HuH-7 (cell line): Measurements from ENCODE around the gene TMPRSS4.
"Not testable (repeated sequence)": the region's sequence is repeated elsewhere in the genome, so short reads cannot be mapped to it uniquely, and the experiment has no call there.

Experiments used
- DNase-seq: peaks from one replicate; pipeline ENCODE4 v3.0.0; 2011; ENCODE audit warnings: low spot score

Gene TMPRSS4

DNA sequence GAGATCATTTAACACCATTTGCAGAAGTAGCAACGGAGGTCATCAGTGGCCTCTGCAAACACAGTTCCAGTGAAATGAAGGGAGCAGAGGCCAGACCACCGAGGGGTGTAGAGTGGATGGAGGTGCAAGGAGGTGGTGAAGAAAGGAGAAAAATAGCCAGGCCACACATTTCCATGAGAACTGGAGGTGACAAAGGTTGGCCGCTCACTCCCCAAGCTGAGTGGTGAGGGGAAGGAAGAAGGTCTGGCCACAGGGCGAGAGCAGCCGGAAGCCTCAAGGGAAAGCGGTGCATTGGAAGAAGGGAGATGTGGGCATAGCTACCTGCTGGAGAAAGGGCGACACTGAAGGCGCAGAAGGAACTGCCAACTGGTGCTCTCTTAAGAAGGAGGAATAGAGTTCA is 20.1 kb upstream of the TMPRSS4 start:
- no peak for DNase-seq

DNA sequence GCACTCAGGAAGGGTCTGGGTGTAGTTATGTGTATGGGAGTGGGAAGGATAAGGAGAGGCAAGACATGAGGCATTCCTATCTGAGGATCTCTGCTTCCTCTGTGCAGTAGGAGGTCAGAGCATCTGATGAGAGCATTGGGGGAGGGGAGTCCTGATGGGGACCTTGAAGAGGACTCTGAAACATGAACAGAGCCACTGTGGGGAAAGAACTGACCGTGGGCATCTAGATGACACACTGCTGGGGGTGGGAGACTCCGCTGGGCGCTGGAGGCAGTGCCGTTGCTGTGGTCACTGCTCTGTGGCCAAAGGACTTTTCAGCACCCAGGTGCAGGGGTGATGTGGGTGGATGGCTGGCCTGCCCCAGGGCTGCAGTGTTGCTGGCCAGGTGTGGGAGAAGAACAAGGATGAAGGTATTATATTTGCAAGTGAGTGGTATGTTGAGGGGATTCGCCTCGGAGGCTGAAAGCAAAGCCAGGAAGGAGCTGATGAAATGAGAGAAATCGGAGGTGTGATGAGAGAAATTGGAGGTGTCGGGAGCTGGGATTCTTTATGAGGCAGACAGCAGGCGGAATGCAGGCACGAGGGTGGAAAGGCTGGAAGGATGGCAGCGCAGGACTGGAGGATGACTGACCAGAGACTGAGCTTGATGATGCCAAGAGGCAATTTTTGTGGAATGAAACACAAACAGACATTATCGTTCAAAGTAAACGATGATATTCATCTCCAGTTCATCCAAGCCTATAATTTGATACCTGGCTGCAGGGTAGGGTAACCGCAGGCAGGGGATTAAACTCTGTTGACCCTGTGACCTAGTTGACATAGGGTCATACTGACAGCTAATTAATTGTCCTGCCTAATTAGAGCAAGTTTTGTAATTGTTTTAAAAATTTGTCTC is 19.4 kb upstream of the TMPRSS4 start:
- no peak for DNase-seq

DNA sequence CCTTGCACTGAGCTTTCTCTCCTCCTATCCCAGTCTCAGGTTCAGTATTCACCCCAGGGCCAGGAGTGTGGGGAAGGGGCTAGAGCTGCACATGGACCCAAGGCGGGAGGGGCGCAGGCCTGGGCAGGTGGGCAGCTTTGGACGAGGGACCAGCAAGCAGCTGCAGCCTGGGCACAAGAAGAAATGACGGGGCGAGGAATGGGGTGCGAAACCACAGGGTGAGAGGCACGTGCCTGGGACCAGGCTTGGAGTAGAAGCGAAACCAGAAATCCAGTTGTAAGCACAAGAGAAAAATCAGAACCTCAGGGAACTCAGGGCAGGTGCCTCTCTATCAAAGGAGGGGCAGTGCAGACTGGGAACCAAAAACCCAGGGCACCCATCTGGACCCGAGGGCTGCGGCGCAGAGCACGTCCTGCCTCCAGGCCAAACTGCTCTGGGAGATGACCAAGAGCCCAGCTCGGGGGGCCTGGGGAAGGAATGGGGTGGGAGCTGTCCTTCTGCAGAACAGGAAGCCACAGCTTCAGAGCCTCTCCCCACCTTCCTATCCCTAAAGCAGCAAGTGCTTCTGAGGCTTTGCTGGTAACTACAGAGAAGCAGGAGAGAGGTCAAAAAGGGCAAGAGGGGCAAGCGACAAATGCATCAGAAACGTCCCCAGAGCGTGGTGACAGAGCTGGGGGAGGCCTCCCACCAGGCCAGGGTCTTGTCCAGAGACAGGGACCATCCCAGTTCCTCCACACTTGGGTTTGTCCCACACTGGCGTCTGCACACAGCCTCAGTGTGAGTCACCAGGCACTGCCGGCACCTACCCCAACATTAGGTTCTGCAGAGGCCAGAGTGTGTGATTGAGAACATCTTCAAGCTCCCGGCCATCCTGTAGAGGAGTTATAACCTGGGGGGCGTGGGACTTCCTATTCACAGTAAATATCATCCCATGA is 18.3 kb upstream of the TMPRSS4 start:
- DNase-seq = no peak

DNA sequence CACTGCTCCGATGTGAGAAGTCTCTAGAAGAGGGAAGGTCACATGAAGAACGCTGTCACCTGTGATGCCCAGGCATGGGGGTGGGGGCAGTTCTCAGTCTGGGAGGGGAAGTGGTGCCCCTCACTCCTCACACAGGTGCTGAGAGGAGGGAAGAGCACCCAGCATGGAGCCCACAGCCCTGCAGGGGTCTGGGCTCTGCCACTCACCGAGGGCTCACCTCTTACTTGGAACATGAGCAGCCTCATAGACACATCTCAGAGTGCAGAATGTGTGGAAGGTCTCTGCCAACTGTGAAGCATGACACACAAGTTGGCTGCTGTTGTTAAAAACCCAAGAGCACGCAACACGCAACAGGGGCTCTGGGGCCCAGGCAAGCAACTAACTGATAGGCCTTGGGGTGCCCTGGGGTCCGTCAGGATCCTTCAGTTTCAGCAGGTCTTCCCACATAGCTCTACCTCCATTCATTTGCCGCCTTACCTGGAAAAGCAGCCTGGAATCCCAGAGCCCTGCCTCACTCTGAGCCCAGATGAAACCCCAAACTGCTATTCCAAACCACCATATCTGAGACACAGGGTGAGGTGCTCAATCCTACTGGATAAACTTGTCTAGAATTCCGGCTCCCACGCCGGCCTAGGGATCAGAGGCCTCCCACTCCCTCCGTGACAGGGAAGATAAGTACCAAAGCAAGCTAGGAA is 17.5 kb upstream of the TMPRSS4 start:
- DNase-seq = no peak

DNA sequence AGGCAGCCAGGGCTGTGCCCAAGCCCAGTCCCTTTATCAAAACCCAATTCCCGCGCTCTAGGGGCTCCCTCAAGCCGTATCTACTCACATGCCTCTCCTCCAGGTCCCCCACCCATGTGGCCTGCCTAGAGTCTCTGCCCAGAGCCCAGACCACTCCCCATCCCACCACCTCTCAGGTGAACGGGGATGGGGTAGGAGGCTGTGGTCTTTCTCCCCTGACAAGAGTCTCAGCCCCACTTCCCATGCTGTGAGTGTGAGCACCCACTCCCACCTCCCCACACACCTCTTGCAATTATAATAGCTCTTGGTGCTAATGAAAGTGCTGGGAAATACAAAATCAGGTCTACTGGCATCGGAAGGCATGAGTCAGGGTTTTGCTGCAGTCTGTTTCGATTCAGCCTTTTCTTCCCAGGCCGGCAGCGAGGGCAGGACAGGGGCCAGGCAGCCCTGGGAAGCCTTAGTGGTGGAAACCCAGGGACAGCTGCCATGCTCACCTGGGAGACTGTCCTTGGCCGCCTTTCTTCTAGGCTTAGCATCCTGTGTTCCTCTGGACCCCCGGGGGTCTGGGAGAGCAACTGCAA is 16.7 kb upstream of the TMPRSS4 start:
- DNase-seq = no peak

DNA sequence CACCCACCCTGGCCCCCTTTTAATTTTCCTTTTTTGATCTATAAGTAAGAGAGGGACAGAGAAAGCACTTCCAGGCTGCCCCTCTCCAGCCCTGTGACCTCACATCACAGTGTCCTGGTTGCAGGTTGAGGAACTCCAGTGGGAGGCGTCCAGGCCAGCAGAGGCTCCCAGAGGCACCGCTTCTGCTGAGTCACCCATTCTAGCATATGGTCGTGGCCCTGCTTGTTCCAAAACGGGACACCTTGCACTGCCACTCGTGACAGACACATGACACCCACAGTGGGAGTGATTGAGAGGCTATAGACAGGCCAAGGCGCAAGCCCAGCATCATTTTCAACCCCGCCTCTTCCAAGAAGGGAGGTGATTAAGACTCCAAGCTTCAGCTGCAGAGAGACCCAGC is 16.0 kb upstream of the TMPRSS4 start:
- no peak for DNase-seq

DNA sequence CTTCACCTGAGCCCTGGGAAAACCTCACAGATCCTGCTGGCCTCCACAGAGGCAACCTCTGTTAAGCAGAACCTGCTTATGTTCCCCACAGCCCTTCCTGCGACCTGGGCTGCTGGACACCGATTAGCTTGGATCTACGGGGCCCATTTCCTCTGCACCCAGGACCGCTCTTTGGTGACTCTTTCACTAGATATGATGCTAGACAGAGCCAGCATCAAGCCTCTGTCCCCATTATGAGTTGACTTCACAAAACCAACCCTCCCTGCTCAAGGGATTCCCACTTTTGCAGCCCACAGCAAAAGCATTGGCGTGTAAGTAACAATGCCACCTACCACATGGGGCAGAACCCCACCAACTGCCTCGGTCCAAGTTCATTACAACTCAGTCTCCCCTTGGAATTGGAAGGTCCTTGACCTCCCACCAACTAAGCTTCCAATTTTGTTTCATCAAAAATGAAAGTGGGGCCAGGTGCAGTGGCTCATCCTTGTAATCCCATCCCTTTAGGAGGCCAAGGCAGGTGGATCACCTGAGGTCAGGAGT is 15.2 kb upstream of the TMPRSS4 start:
- DNase-seq = no peak

DNA sequence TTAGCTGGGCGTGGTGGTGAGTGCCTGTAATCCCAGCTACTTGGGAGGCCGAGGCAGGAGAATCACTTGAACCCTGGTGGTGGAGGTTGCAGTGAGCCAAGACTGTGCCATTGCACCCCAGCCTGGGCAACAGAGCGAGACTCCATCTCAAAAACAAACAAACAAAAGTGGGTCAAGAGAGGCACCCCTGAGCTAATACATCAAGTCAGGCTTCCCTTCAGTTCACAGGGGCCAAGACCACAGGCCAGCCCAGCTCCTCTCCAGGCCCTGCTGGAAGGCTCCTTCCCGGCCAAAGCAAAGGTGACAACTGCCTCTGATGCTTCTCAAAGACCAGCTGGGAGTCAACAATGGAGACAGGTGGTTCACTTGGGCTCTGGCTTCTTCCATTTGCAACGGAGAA is 14.7 kb upstream of the TMPRSS4 start:
- not testable (repeated sequence) for DNase-seq

DNA sequence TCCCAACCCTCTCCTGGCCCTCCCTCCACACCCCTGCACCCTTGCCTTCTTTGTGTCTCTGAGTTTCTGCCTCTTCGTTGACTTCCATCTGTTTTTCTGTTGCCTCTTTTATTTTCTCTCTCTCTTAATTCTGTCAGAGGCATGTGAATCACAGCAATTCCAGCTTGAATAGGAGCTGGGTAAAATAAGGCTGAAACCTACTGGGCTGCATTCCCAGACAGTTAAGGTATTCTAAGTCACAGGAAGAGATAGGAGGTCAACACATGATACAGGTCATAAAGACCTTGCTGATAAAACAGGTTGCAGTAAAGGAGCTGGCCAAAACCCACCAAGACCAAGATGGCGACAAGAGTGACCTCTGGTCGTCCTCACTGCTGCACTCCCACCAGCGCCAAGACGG is 14.2 kb upstream of the TMPRSS4 start:
- DNase-seq = not testable (repeated sequence)

DNA sequence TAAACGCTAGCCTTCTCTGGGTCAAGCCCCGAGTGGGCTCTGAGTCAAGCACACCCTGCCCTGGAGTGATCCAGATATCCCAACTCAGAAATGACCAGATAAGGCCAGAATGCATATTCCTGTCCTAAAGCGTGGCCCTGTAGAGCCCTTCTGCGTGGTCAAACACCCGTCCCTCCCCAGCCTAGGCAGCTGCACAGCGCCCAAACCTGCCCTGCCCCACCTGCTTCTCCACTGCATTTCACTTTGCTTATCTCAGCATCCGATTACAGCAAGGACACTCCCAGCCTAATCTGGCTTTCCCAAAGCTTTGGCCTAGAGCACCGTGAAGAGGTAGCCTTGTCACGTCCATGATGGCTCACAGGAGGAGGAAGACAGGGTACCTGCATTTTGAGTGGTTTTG is 11.9 kb upstream of the TMPRSS4 start:
- no peak for DNase-seq

DNA sequence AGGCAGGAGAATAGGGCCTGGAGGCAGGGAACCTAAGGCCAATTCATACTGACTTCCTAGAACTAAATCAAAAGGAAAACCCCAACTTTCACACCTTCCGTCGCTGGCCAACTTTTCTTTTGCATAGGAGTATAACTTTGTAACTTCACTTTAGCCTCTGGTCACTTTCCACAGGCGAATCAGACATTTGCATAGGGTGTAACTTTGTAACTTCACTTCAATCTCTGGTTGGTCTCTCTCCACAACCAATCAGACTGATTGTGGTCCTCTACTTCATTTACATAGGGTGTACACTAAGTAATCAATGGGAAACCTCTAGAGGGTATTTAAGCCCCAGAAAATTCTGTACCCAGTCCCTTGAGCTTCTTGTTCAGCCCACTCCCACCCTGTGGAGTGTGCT is 11.5 kb upstream of the TMPRSS4 start:
- no peak for DNase-seq

DNA sequence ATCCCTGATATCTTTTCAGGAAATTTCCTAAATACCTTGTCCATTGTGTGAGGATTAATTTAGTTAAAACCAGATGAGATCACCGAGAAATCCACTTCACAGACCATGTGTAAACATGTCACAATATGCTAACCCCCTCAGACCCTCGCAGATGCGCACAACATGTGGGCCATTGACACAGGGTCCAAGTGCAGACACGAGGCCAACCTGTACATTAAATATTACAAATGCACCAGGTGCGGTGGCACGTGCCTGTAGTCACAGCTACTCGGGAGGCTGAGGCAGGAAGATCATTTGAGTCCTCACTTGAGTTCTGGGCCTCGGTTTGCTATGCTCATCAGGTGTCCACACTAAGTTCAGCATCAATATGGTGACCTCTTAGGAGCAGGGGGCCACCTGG is 9.9 kb upstream of the TMPRSS4 start:
- no peak for DNase-seq

DNA sequence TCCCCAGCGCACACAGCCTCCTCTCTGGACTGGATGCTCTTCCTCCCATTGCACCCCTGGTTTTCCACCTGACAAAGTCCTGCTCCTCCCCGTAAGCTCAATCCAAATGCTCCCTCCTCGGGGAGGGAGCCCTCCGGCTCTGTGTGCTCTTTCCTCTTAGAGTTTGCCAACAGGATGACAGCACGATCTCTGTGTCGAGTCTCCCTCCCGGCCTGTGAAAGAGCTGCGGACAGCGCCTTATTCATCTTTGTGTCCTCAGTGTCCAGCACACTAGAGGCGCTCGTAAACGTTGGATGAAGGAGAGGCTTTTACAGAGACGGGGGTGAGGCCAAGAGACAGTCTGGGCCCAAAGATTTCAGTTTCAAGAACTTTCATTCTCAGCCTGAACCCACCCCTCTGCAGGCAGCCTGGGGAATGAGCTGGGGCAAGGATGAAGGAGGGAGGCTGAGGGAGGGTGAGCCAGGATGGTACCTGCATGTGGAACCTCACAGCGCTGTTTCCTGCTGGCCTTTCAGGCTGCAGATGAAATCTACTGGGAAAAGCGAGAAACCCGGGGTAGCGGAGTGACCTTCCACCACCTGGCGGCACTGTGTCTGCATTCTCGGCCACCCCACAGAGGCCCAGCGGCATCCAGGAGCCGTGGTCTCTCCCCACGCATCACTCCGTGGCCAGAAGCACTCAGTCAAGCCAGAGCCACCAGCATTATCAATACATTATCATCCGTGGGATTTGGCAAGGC is 8.5 kb upstream of the TMPRSS4 start:
- peak; percentile 68 for DNase-seq

DNA sequence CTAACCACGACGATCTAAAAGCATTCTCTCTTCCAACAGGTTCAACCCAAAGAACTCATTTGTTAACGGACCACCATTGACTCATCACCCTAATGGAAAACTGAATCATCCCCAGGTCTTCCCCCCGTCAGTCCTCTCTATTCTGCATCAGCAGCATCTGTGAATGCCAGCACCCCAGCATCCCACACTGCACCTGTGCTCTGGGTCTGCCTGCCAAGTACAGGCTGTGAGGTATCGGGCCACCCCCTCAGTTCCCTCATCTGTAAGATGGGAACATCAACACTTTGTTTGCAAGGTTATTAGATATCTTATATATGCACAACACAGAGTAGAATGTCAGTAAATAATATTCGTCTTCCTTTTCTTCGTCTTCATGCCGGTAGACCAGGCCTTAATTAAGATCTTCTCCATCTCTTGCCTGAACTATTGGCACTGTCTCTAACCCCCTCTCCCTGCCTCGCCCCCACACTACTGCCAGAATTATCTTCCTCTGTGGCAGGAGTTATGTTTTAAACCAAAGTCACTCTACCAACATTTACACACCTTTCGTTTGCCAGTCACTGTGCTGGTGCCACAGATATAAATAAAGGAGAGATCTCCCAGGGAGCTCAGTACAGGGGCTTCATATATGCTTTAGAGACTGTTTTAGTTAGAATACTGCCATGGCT is 7.8 kb upstream of the TMPRSS4 start:
- DNase-seq = no peak

DNA sequence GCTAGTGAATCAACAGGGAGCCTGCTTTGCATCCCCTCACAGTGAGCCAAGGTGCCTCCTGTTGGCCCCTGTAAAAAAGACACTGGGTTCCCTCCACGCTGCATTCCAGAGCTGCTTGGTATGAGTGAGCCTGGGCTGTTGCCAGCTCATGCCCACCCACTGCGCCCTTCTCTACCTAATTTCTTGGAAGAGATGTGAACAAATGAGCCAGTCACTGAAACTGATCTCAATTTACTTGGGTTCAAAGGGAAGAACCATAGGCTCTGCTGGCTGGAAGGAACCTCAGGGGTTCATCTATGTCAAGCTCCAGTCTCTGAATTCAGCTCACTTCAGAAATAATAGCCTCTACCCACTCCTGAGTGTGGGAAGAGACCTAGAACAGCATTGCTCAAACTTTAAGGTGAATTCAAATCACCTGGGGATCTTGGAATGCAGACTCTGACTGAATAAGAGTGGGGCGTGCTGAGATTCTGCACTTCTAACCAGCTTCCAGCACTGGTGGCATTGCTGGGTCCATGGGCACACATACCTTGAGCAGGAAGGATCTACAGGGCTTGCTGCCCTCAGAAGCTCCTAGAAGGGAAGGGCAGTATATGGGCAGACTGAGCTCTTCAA is 5.4 kb upstream of the TMPRSS4 start:
- no peak for DNase-seq

DNA sequence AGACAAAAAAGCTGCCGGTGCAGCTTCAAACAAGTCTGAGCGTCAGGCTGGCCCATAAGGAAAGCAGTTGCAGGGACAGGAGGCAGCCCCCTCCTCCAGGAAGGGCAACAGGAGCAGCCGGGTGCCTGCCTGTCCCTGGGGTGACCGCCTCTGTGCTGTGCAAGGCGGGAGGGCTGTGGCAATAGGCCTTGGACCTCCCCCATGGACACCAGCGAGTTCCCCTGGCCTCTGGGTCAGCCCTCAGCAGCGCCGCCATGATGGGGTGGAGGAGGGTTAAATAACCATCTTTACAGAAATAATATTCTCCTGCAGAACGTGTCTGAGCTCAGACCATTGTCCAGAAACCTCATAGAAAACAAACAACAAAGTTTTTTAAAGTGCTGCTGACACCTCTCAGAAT is 3.3 kb upstream of the TMPRSS4 start:
- DNase-seq = no peak

DNA sequence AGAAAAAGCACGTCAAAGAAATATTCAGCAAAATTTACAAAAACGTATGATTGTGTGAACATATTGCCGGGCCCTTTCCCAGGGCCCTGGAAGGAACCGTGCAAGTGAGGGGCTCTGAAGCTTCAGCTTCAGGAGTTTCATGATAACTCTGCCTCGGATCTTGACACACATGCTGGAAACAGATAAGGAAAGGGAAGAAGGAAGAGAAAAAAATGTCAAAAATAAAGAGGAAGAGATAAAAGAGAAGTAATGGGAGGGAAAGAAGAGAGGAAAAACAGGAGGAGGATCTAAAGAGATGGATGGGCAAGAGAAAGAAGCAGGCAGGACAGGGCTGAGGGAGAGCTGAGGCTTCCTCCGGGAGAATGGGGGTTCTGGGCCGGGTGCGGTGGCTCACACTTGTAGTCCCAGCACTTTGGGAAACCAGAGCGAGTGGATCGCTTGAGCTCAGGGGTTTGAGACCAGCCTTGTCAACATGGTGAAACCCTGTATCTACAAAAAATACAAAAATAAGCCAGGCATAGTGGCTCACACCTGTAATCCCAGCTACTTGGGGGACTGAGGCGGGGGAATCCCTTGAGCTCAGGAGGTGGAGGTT is 2.7 kb upstream of the TMPRSS4 start:
- no peak for DNase-seq

DNA sequence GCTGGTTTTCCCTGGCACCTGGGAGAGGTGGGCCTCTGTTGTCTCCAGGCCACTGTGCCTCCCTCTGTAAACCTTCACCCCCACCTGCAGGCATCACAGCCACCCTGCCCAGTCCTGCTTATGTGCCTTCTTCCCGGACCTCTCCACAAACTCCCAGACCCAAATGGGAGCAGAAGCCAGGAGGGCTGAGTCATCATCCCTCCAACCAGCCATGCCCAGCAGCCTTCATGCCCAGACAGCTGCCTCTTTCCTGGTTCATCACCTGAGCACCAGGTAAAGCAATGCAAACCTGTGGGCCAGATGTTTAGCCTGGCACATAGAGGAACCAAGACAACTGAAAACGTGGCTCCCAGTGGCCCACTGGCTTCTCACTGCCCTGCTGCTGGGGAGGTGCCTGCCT is 2.1 kb upstream of the TMPRSS4 start:
- no peak for DNase-seq

DNA sequence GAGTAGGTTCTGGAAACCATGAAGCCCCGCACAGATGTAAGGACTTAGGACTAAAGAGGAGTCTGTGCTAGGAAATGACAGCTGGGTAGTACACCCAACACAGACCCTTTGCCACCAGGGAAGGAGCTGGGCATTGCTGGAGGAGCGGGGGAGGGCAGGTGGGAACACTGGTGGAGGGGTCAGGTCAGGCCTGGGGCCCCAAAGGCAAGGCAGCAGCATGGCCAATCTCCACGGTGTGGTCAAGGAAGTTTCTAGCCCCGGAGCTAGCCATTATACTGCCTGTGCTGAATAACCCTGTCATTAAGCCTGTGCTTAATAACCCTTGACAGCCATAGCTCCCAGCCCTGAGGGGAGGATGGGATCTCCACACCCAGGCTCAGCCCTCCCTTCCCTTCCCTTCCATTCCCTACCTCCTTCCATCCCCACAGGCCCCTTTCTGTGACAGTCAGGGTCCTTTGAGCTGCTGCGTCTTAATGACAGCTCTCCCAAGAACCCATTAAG is 2.1 kb downstream of the TMPRSS4 start:
- DNase-seq = no peak
